SK-N-SH treated with all-trans-retinoic acid at 6 μM for 48 hours (cell line): ENCODE measurements around the gene GLI3.

Experiments
- ARNTL ChIP-seq: fragments of 450-650 bp; formaldehyde crosslinking; IDR thresholded peaks from 2 replicates; pipeline ENCODE4 v1.5.0; 2020; ENCODE audit warnings: low read depth, mild to moderate bottlenecking, moderate library complexity, borderline replicate concordance
- CSDC2 ChIP-seq: fragments of 250-450 bp; sonication (Bioruptor Pico); IDR thresholded peaks from 2 replicates; pipeline ENCODE4 v1.5.0; 2020; ENCODE audit warnings: mild to moderate bottlenecking, moderate library complexity
- PATZ1 ChIP-seq: fragments of 250-450 bp; sonication (Bioruptor Pico); IDR thresholded peaks from 2 replicates; pipeline ENCODE4 v1.8.0; 2020; ENCODE audit warnings: mild to moderate bottlenecking, moderate library complexity, borderline replicate concordance
- POU6F1 ChIP-seq: fragments of 250-450 bp; sonication (Bioruptor Pico); IDR thresholded peaks from 2 replicates; pipeline ENCODE4 v1.8.0; 2021; ENCODE audit warnings: low read depth, mild to moderate bottlenecking, moderate library complexity, borderline replicate concordance
- RARB ChIP-seq: fragments of 250-450 bp; sonication (Bioruptor Pico); IDR thresholded peaks from 2 replicates; pipeline ENCODE4 v1.8.0; 2021; ENCODE audit warnings: mild to moderate bottlenecking, moderate library complexity
- TCF4 ChIP-seq: fragments of 250-450 bp; sonication (Bioruptor Pico); IDR thresholded peaks from 2 replicates; pipeline ENCODE4 v1.8.0; 2021; ENCODE audit warnings: mild to moderate bottlenecking, moderate library complexity, borderline replicate concordance
- TOX ChIP-seq: fragments of 250-450 bp; sonication (Bioruptor Pico); IDR thresholded peaks from 2 replicates; pipeline ENCODE4 v1.8.0; 2021; ENCODE audit warnings: mild to moderate bottlenecking, moderate library complexity, borderline replicate concordance
- ZFP3 ChIP-seq: fragments of 250-450 bp; sonication (Bioruptor Pico); IDR thresholded peaks from 2 replicates; pipeline ENCODE4 v1.5.0; 2020; ENCODE audit warnings: mild to moderate bottlenecking, moderate library complexity
- ZNF565 ChIP-seq: fragments of 450-650 bp; formaldehyde crosslinking; conservative IDR thresholded peaks from 2 replicates; pipeline ENCODE4 v1.5.0; 2020; ENCODE audit warnings: low read depth, mild to moderate bottlenecking, moderate library complexity

GRCh38 chr7:41994036-41994745, 242.8 kb downstream of the GLI3 start:
- TF ChIP-seq POU6F1 (CRISPR knock-in tag) = no peak
- no peak for TF ChIP-seq ZFP3
- TF ChIP-seq CSDC2 = no peak
- no peak for TF ChIP-seq RARB
- TF ChIP-seq TCF4 (CRISPR knock-in tag) = no peak
- no peak for TF ChIP-seq TOX
- no peak for TF ChIP-seq ZNF565 (CRISPR knock-in tag)
- TF ChIP-seq ARNTL (CRISPR knock-in tag) = no peak
- no peak for TF ChIP-seq PATZ1
